PC-3 (cell line): ENCODE measurements around the gene LPCAT4. TPM values are rescaled to one million over a fixed set of nuclear protein-coding genes. Genes with fewer than 3 reads are reported as not detected.
"Not testable (repeated sequence)": the region's sequence is repeated elsewhere in the genome, so short reads cannot be mapped to it uniquely, and the experiment has no call there.

Experiments used
- ATAC-seq: fragments of 200-7000 bp; cut with Tn5 transposase; 2 replicates; pipeline ENCODE4 v1.9.1; 2020; ENCODE audit warnings: mild to moderate bottlenecking, moderate library complexity
- BruUV-seq: library from RNA; stranded (reverse); fragments of 400-500 nt; replicated peaks from 2 replicates; lab custom pipeline; 2021; lab: Mats Ljungman, UMichigan
- CTCF ChIA-PET: fragments of 300-600 bp; sonication (Branson Sonifier 250); formaldehyde crosslinking; loops from one replicate; lab custom pipeline; 2022; ENCODE audit warnings: antibody characterized with exemption; lab: Charles Lee
- POLR2A ChIA-PET: fragments of 300-600 bp; sonication (Branson Sonifier 250); formaldehyde crosslinking; loops from one replicate; lab custom pipeline; 2022; ENCODE audit warnings: antibody characterized with exemption; ENCODE audit not compliant: unreplicated experiment; lab: Charles Lee
- DNase-seq: peaks from one replicate; pipeline ENCODE4 v3.0.0-alpha.2; 2015
- H2AFZ ChIP-seq: fragments of 300-600 bp; sonication (generic); 2 replicates; pipeline ENCODE4 v1.6.0; 2016; ENCODE audit warnings: antibody characterized with exemption, low read length
- H3F3A ChIP-seq: fragments of 300-600 bp; sonication (generic); one replicate; pipeline ENCODE4 v1.6.0; 2017; ENCODE audit warnings: antibody characterized with exemption, low read length, control low read depth, mild to moderate bottlenecking; ENCODE audit not compliant: unreplicated experiment
- H3K27ac ChIP-seq: fragments of 300-600 bp; sonication (generic); 2 replicates; pipeline ENCODE4 v1.5.1; 2016; ENCODE audit warnings: mild to moderate bottlenecking, low read length
- H3K27me3 ChIP-seq: fragments of 300-600 bp; sonication (generic); 2 replicates; pipeline ENCODE4 v1.6.1; 2016; ENCODE audit warnings: low read length, mixed read lengths
- H3K36me3 ChIP-seq: fragments of 300-600 bp; sonication (generic); 2 replicates; pipeline ENCODE4 v1.6.1; 2016; ENCODE audit warnings: low read depth, mixed run types, low read length, mixed read lengths
- H3K4me1 ChIP-seq: fragments of 300-600 bp; sonication (generic); 2 replicates; pipeline ENCODE4 v1.5.1; 2016; ENCODE audit warnings: low read length; ENCODE audit not compliant: insufficient read depth
- H3K4me2 ChIP-seq: fragments of 300-600 bp; sonication (generic); 2 replicates; pipeline ENCODE4 v1.6.0; 2016; ENCODE audit warnings: low read length
- H3K4me3 ChIP-seq: fragments of 300-600 bp; sonication (generic); 2 replicates; pipeline ENCODE4 v1.5.1; 2016; ENCODE audit warnings: mild to moderate bottlenecking, low read length, mixed read lengths
- H3K79me2 ChIP-seq: fragments of 300-600 bp; sonication (generic); 2 replicates; pipeline ENCODE4 v1.6.1; 2017; ENCODE audit warnings: low read length, mixed read lengths
- H3K9ac ChIP-seq: fragments of 300-600 bp; sonication (generic); 2 replicates; pipeline ENCODE4 v1.6.0; 2016; ENCODE audit warnings: mild to moderate bottlenecking, low read length
- H3K9me2 ChIP-seq: fragments of 300-600 bp; sonication (generic); replicated peaks from 2 replicates; pipeline ENCODE4 v1.6.1; 2016; ENCODE audit warnings: mixed run types, low read length, mixed read lengths
- H3K9me3 ChIP-seq: fragments of 300-600 bp; sonication (generic); 2 replicates; pipeline ENCODE4 v1.6.1; 2016; ENCODE audit warnings: low read length, mixed read lengths
- H4K20me1 ChIP-seq: fragments of 300-600 bp; sonication (generic); 2 replicates; pipeline ENCODE4 v1.6.1; 2016; ENCODE audit warnings: low read length, mixed read lengths
- EZH2 ChIP-seq: fragments of 300-600 bp; sonication (generic); IDR thresholded peaks from one replicate; pipeline ENCODE4 v1.6.1; 2017; ENCODE audit warnings: antibody characterized with exemption, mild to moderate bottlenecking, low read length; ENCODE audit not compliant: unreplicated experiment
- EZH2phosphoT487 ChIP-seq: fragments of 300-600 bp; sonication (generic); IDR thresholded peaks from 2 replicates; pipeline ENCODE4 v1.6.1; 2018; ENCODE audit warnings: mild to moderate bottlenecking, antibody characterized with exemption, low read length, borderline replicate concordance
- intact Hi-C: fragments of 100-400 bp; cut with micrococcal nuclease; formaldehyde crosslinking; loops from 2 replicates; pipeline ENCODE4 v1.9.0; 2023
- total RNA-seq: library from RNA; depleted of rRNA; stranded (reverse); fragments of >200 nt; gene quantifications from 2 replicates; pipeline ENCODE4 v1.2.3, GENCODE V29; 2014
- TF ChIP-seq, protein P1 (sequence below): fragments of 300-600 bp; sonication (generic); conservative IDR thresholded peaks from 2 replicates; pipeline ENCODE4 v1.5.1; 2017; ENCODE audit warnings: antibody characterized with exemption, low read depth, mild to moderate bottlenecking, low read length

Gene LPCAT4
- total RNA-seq, 1 experiment from 2014 or later = 37.0 TPM

- Histone ChIP-seq H3K9ac (no peak overlapping the region), H3K79me2 (no peaks in the 10 kb centered on the region), H3K4me2 (no peak overlapping the region), H3K27me3 (no peaks in the 10 kb centered on the region), H4K20me1 (0 out of 2 replicates have a peak, but pooled peaks cover 8% of the 10 kb centered on the region), H3F3A (no peaks in the 10 kb centered on the region), H3K4me1 (peaks cover 14% of the 10 kb centered on the region), H3K9me3 (no peaks in the 10 kb centered on the region), H3K27ac (no peak overlapping the region), H3K36me3 (peaks cover 22% of the 10 kb centered on the region; the same call in 1 of the 2 replicates), H2AFZ (no peak overlapping the region), H3K4me3 (no peak overlapping the region), H3K9me2 (no peaks in the 10 kb centered on the region)
- POLR2A ChIA-PET = no interaction called here
- CTCF ChIA-PET = no interaction called here
- TF ChIP-seq, protein P1, sequence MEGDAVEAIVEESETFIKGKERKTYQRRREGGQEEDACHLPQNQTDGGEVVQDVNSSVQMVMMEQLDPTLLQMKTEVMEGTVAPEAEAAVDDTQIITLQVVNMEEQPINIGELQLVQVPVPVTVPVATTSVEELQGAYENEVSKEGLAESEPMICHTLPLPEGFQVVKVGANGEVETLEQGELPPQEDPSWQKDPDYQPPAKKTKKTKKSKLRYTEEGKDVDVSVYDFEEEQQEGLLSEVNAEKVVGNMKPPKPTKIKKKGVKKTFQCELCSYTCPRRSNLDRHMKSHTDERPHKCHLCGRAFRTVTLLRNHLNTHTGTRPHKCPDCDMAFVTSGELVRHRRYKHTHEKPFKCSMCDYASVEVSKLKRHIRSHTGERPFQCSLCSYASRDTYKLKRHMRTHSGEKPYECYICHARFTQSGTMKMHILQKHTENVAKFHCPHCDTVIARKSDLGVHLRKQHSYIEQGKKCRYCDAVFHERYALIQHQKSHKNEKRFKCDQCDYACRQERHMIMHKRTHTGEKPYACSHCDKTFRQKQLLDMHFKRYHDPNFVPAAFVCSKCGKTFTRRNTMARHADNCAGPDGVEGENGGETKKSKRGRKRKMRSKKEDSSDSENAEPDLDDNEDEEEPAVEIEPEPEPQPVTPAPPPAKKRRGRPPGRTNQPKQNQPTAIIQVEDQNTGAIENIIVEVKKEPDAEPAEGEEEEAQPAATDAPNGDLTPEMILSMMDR = no peak
- ATAC-seq (no peak), DNase-seq (no peak)
- BruUV-seq = no TSS peak
- intact Hi-C loops = no loop called here
These were observed 11.8 kb downstream of the LPCAT4 start for GRCh38 chr15:34355241-34355640.

DNA sequence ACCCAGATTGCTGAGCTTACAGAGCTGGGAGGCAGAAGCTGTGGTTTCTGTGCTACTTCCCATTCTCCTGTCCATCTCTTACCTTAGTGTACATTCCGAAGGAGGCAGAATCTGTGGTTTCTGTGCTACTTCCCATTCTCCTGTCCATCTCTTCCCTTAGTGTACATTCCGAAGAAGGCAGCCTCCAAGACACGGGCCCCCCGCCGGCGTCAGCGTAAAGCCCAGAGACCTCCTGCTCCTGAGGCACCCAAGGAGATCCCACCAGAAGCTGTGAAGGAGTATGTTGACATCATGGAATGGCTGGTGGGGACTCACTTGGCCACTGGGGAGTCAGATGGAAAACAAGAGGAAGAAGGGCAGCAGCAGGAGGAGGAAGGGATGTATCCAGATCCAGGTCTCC, 12.7 kb downstream of the LPCAT4 start:
- Histone ChIP-seq H3K4me2 (no peak overlapping the region), H3K9ac (no peak overlapping the region), H3K9me3 (no peaks in the 10 kb centered on the region), H3K36me3 (peaks cover 15% of the 10 kb centered on the region; the same call in 1 of the 2 replicates), H4K20me1 (0 out of 2 replicates have a peak, but pooled peaks cover under 1% of the 10 kb centered on the region), H3K27ac (no peak overlapping the region), H3K9me2 (no peaks in the 10 kb centered on the region), H2AFZ (no peak overlapping the region), H3K4me1 (peaks cover 5% of the 10 kb centered on the region), H3K4me3 (no peak overlapping the region), H3K79me2 (no peaks in the 10 kb centered on the region), H3K27me3 (no peaks in the 10 kb centered on the region), H3F3A (no peaks in the 10 kb centered on the region)
- DNase-seq (no peak), ATAC-seq (no peak)
- BruUV-seq = no TSS peak
- TF ChIP-seq, protein P1 = no peak
- no peak for TF ChIP-seq EZH2
- TF ChIP-seq EZH2phosphoT487 = no peak
- intact Hi-C loops = no loop called here
- ChIA-PET CTCF (no interaction called here), POLR2A (no interaction called here)

DNA sequence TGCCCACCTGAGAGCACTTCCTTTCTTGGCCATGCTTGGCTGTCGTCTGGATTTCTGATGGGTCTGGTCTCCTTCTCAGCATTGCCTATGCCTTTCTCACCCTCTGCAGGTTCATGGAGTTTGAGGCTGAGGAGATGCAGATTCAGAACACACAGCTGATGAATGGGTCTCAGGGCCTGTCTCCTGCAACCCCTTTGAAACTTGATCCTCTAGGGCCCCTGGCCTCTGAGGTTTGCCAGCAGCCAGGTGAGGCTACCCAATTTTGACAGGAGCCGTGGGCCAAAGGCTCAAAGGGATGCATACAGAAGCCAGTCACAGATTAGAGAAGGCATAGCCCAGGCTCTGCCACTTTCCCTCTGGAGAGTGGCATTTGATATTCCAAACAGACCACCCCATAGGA, 13.4 kb downstream of the LPCAT4 start:
- Histone ChIP-seq H3K9me2 (no peaks in the 10 kb centered on the region), H3K79me2 (no peaks in the 10 kb centered on the region), H3K9ac (no peak overlapping the region), H3F3A (no peaks in the 10 kb centered on the region), H3K4me3 (no peak overlapping the region), H3K9me3 (no peaks in the 10 kb centered on the region), H3K4me2 (no peak overlapping the region), H3K4me1 (no peaks in the 10 kb centered on the region), H2AFZ (no peak overlapping the region), H3K27ac (no peak overlapping the region), H3K27me3 (no peaks in the 10 kb centered on the region), H3K36me3 (peaks cover 10% of the 10 kb centered on the region; the same call in 1 of the 2 replicates), H4K20me1 (no peaks in the 10 kb centered on the region)
- POLR2A ChIA-PET = no interaction called here
- no TSS peak for BruUV-seq
- intact Hi-C loops = no loop called here
- CTCF ChIA-PET = no interaction called here
- no peak for ATAC-seq
- TF ChIP-seq, protein P1 = no peak
- no peak for TF ChIP-seq EZH2phosphoT487
- no peak for TF ChIP-seq EZH2
- DNase-seq = no peak

DNA sequence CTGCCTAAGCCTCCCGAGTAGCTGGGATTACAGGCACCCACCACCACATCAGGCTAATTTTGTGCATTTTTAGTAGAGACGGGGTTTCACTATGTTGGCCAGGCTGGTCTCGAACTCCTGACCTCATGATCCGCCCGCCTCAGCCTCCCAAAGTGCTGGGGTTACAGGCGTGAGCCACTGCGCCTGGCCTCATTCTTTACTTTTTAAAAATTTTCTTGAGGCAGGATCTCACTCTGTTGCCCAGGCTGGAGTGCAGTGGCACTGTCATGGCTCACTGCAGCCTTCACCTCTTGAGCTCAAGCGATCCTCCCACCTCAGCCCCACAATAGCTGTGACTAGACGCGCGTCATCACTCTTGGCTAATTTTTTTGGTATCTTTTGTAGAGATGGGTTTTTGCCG, 14.0 kb downstream of the LPCAT4 start:
- DNase-seq, H3K9ac ChIP-seq, ATAC-seq, H3K27me3 ChIP-seq, H3K4me1 ChIP-seq, H3K36me3 ChIP-seq, H4K20me1 ChIP-seq, POLR2A ChIA-PET, BruUV-seq, H3K9me2 ChIP-seq, CTCF ChIA-PET, H3K4me3 ChIP-seq, intact Hi-C loops, H3K4me2 ChIP-seq, H3K79me2 ChIP-seq, H2AFZ ChIP-seq, H3K9me3 ChIP-seq, H3F3A ChIP-seq, H3K27ac ChIP-seq: not testable (repeated sequence)
